NCI-H1436 (cell line): ENCODE data around the gene ABLIM2.

Experiments used
- DNase-seq: peaks from one replicate; lab custom pipeline; 2025; lab: John Stamatoyannopoulos, UW

The ABLIM2 gene

GRCh38 chr4:8070736-8071718 lies 87.6 kb downstream of the ABLIM2 start:
- DNase-seq = no peak

- no peak for DNase-seq
These were observed 89.4 kb downstream of the ABLIM2 start for GRCh38 chr4:8069102-8069752.

GRCh38 chr4:8067945-8068896 lies 90.4 kb downstream of the ABLIM2 start:
- no peak for DNase-seq

- no peak for DNase-seq
These were observed 91.2 kb downstream of the ABLIM2 start for GRCh38 chr4:8067274-8067936.

- no peak for DNase-seq
These were observed 92.2 kb downstream of the ABLIM2 start for GRCh38 chr4:8066336-8066931.

GRCh38 chr4:8063974-8064563 lies 94.5 kb downstream of the ABLIM2 start:
- no peak for DNase-seq

GRCh38 chr4:8061573-8061972 lies 97.0 kb downstream of the ABLIM2 start:
- no peak for DNase-seq

- no peak for DNase-seq
These were observed 97.5 kb downstream of the ABLIM2 start for GRCh38 chr4:8061145-8061544.

GRCh38 chr4:8060632-8061031 lies 98.0 kb downstream of the ABLIM2 start:
- DNase-seq = no peak

- no peak for DNase-seq
These were observed 100.6 kb downstream of the ABLIM2 start for GRCh38 chr4:8058031-8058479.

- DNase-seq = no peak
These were observed 103.4 kb downstream of the ABLIM2 start for GRCh38 chr4:8055206-8055605.

- no peak for DNase-seq
These were observed 104.7 kb downstream of the ABLIM2 start for GRCh38 chr4:8053688-8054449.

GRCh38 chr4:8052160-8052691 lies 106.4 kb downstream of the ABLIM2 start:
- DNase-seq = no peak

- no peak for DNase-seq
These were observed 107.0 kb downstream of the ABLIM2 start for GRCh38 chr4:8051644-8052043.

- peak; percentile 66 for DNase-seq
These were observed 107.9 kb downstream of the ABLIM2 start for GRCh38 chr4:8050555-8051206.

- no peak for DNase-seq
These were observed 108.4 kb downstream of the ABLIM2 start for GRCh38 chr4:8050180-8050554.

GRCh38 chr4:8048856-8049676 lies 109.5 kb downstream of the ABLIM2 start:
- no peak for DNase-seq
